Measurements from ENCODE around the gene PSORS1C1. TPM values are rescaled to one million over a fixed set of nuclear protein-coding genes. Genes with fewer than 3 reads are reported as not detected.
"Not testable (repeated sequence)": the region's sequence is repeated elsewhere in the genome, so short reads cannot be mapped to it uniquely, and the experiment has no call there.

PSORS1C1 gene
- total RNA-seq: under 0.01 TPM

DNA sequence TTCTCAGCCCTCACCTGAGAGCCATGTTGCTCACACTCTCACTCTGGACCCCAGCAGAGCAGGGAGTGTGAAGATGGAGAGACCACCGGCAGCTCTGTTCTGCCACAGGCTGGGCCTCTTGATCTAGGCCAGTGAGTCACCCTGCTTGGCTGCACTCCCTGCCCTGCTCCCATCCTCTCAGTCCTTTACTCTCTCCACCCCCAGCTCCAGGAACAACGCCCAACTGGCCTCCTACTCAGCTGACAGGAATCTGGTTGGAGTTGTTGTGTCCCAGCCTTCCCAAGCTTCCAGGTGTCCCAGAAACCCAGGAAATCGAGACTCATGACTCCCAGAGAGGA lies at the start of gene PSORS1C1:
Gene PSORS1C1, plus strand, starts transcription at position 260 of the 338 bp plus-strand sequence. CDS start 14,833 bp downstream, outside the sequence.
- H3K4me3 ChIP-seq (ENCODE audit: low read length in 3 of 3): peak within 1 kb of the TSS in 2 of 3 donors; percentile 13 to 23
- peaks cover 4 to 15% (median 7%) of the 10 kb centered on the region in 3 donors for H3K27me3 ChIP-seq (ENCODE audit: control insufficient read depth in 3 of 3, insufficient read depth in 3 of 3, low read length in 3 of 3)
- H3K9me3 ChIP-seq (ENCODE audit: control insufficient read depth in 3 of 3, low read length in 3 of 3): no peaks in the 10 kb centered on the region
- H3K9ac ChIP-seq (ENCODE audit: low read depth in 1 of 3, low read length in 3 of 3): no peak within 1 kb of the TSS
- peak within 1 kb of the TSS; percentile 64 for H3K27ac ChIP-seq (ENCODE audit: low read depth, low read length)
- H3K36me3 ChIP-seq (ENCODE audit: control insufficient read depth in 3 of 3, insufficient read depth in 3 of 3, low read length in 3 of 3): no peaks in the 10 kb centered on the region
- peaks cover 12 to 25% (median 12%) of the 10 kb centered on the region in 3 donors for H3K4me1 ChIP-seq (ENCODE audit: control insufficient read depth in 3 of 3, insufficient read depth in 3 of 3, low read length in 3 of 3)

GRCh38 chr6:31065556-31065955 lies 49.0 kb upstream of the PSORS1C1 start:
- no peak overlapping the region for H3K9ac ChIP-seq (ENCODE audit: low read depth in 1 of 3, low read length in 3 of 3)
- peaks cover 0 to 4% (median 0%) of the 10 kb centered on the region in 3 donors for H3K27me3 ChIP-seq (ENCODE audit: control insufficient read depth in 3 of 3, insufficient read depth in 3 of 3, low read length in 3 of 3)
- H3K36me3 ChIP-seq (ENCODE audit: control insufficient read depth in 3 of 3, insufficient read depth in 3 of 3, low read length in 3 of 3): no peaks in the 10 kb centered on the region
- no peaks in the 10 kb centered on the region for H3K9me3 ChIP-seq (ENCODE audit: control insufficient read depth in 3 of 3, low read length in 3 of 3)
- no peak overlapping the region for H3K4me3 ChIP-seq (ENCODE audit: low read length in 3 of 3)
- no peak overlapping the region for H3K27ac ChIP-seq (ENCODE audit: low read depth, low read length)
- peaks cover 0 to 5% (median 0%) of the 10 kb centered on the region in 3 donors for H3K4me1 ChIP-seq (ENCODE audit: control insufficient read depth in 3 of 3, insufficient read depth in 3 of 3, low read length in 3 of 3)

- not testable (repeated sequence) for H3K27me3 ChIP-seq (ENCODE audit: control insufficient read depth in 3 of 3, insufficient read depth in 3 of 3, low read length in 3 of 3); H3K4me1 ChIP-seq (ENCODE audit: control insufficient read depth in 3 of 3, insufficient read depth in 3 of 3, low read length in 3 of 3); H3K27ac ChIP-seq (ENCODE audit: low read depth, low read length); H3K36me3 ChIP-seq (ENCODE audit: control insufficient read depth in 3 of 3, insufficient read depth in 3 of 3, low read length in 3 of 3); H3K9me3 ChIP-seq (ENCODE audit: control insufficient read depth in 3 of 3, low read length in 3 of 3); H3K4me3 ChIP-seq (ENCODE audit: low read length in 3 of 3); H3K9ac ChIP-seq (ENCODE audit: low read depth in 1 of 3, low read length in 3 of 3)
Observed at GRCh38 chr6:31067028-31067427, 47.6 kb upstream of the PSORS1C1 start.

DNA sequence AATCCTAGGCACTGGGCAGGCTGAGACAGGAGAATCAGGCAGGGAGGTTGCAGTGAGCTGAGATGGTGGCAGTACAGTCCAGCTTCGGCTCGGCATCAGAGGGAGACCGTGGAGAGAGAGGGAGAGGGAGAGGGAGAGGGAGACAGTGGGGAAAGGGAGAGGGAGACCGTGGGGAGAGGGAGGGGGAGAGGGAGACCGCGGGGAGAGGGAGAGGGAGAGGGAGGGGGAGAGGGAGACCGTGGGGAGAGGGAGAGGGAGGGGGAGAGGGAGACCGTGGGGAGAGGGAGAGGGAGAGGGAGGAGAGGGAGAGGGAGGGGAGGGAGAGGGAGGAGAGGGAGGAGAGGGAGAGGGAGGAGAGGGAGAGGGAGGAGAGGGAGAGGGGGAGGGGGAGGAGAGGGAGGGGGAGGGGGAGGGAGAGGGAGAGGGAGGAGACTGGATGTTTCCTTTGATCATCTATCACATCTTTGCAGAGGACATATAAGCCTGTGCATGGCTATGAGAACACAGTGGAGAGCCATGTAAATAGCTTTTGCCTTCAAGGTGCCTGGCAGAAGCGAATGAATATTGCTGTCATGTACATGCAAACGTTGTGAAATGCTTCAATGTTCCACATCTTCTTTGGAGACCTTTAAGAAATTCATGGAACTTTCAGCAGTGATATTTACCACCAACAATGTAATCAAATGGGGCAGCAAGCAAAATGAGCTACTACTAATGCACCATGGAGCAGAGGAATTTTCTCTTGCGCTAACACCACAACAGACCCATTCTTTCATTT lies 46.5 kb upstream of the PSORS1C1 start:
- not testable (repeated sequence) for H3K36me3 ChIP-seq (ENCODE audit: control insufficient read depth in 3 of 3, insufficient read depth in 3 of 3, low read length in 3 of 3); H3K9me3 ChIP-seq (ENCODE audit: control insufficient read depth in 3 of 3, low read length in 3 of 3)

DNA sequence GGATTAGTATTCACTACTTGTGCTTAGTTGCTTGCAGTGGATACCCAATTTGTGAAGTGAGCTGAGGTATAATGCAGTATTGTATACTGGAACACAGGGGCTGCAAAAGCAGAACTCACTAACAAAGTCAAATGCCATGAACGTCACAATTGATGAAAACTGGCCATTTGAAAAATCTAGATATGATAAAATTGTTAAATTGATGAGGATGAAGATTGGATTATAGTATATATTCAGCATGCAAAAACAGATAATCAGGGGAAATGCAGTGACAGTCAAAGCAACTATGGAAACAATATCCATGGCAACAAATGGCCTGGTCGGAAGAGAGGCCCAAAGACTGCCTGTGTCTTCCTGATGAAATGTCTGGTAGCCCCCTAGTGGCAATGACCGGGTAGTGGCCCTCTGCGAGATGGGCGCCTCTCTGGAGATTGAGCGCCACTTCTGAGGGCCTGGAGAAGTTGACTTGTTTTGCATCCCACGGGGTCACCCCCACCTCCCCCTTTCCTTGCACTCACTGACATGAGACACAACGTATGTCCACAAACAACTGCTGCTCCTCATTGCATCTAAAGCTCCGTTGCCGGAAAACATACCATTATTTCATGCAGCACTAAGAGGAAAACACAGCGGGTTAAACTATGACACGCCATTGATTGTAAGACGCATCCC lies 45.8 kb upstream of the PSORS1C1 start:
- H3K4me3 ChIP-seq (ENCODE audit: low read length in 3 of 3): no peak overlapping the region
- no peaks in the 10 kb centered on the region for H3K9me3 ChIP-seq (ENCODE audit: control insufficient read depth in 3 of 3, low read length in 3 of 3)
- H3K27ac ChIP-seq (ENCODE audit: low read depth, low read length): no peak overlapping the region
- H3K36me3 ChIP-seq (ENCODE audit: control insufficient read depth in 3 of 3, insufficient read depth in 3 of 3, low read length in 3 of 3): no peaks in the 10 kb centered on the region
- H3K9ac ChIP-seq (ENCODE audit: low read depth in 1 of 3, low read length in 3 of 3): no peak overlapping the region
- H3K27me3 ChIP-seq (ENCODE audit: control insufficient read depth in 3 of 3, insufficient read depth in 3 of 3, low read length in 3 of 3): no peaks in the 10 kb centered on the region
- H3K4me1 ChIP-seq (ENCODE audit: control insufficient read depth in 3 of 3, insufficient read depth in 3 of 3, low read length in 3 of 3): peaks cover 5 to 6% (median 6%) of the 10 kb centered on the region in 3 donors

More for the DNA sequence above, 46.5 kb upstream of the PSORS1C1 start:
- H3K4me3 ChIP-seq (ENCODE audit: low read length in 3 of 3); H3K4me1 ChIP-seq (ENCODE audit: control insufficient read depth in 3 of 3, insufficient read depth in 3 of 3, low read length in 3 of 3); H3K9ac ChIP-seq (ENCODE audit: low read depth in 1 of 3, low read length in 3 of 3); H3K27me3 ChIP-seq (ENCODE audit: control insufficient read depth in 3 of 3, insufficient read depth in 3 of 3, low read length in 3 of 3); H3K27ac ChIP-seq (ENCODE audit: low read depth, low read length): not testable (repeated sequence)

GRCh38 chr6:31070711-31071197 lies 43.8 kb upstream of the PSORS1C1 start:
- Histone ChIP-seq H3K36me3 (ENCODE audit: control insufficient read depth in 3 of 3, insufficient read depth in 3 of 3, low read length in 3 of 3) (no peaks in the 10 kb centered on the region), H3K9me3 (ENCODE audit: control insufficient read depth in 3 of 3, low read length in 3 of 3) (no peaks in the 10 kb centered on the region), H3K27me3 (ENCODE audit: control insufficient read depth in 3 of 3, insufficient read depth in 3 of 3, low read length in 3 of 3) (no peaks in the 10 kb centered on the region), H3K4me1 (ENCODE audit: control insufficient read depth in 3 of 3, insufficient read depth in 3 of 3, low read length in 3 of 3) (peaks cover 3 to 6% (median 5%) of the 10 kb centered on the region in 3 donors), H3K9ac (ENCODE audit: low read depth in 1 of 3, low read length in 3 of 3) (peak overlapping the region in 1 of 3 donors; percentile 33), H3K4me3 (ENCODE audit: low read length in 3 of 3) (no peak overlapping the region), H3K27ac (ENCODE audit: low read depth, low read length) (no peak overlapping the region)

- Histone ChIP-seq H3K27me3 (ENCODE audit: control insufficient read depth in 3 of 3, insufficient read depth in 3 of 3, low read length in 3 of 3) (no peaks in the 10 kb centered on the region), H3K4me1 (ENCODE audit: control insufficient read depth in 3 of 3, insufficient read depth in 3 of 3, low read length in 3 of 3) (peaks cover 3 to 7% (median 6%) of the 10 kb centered on the region in 3 donors), H3K4me3 (ENCODE audit: low read length in 3 of 3) (no peak overlapping the region), H3K36me3 (ENCODE audit: control insufficient read depth in 3 of 3, insufficient read depth in 3 of 3, low read length in 3 of 3) (no peaks in the 10 kb centered on the region), H3K27ac (ENCODE audit: low read depth, low read length) (no peak overlapping the region), H3K9me3 (ENCODE audit: control insufficient read depth in 3 of 3, low read length in 3 of 3) (no peaks in the 10 kb centered on the region), H3K9ac (ENCODE audit: low read depth in 1 of 3, low read length in 3 of 3) (no peak overlapping the region)
Observed at GRCh38 chr6:31074401-31074800, 40.2 kb upstream of the PSORS1C1 start.

- Histone ChIP-seq H3K9me3 (ENCODE audit: control insufficient read depth in 3 of 3, low read length in 3 of 3) (no peaks in the 10 kb centered on the region), H3K27ac (ENCODE audit: low read depth, low read length) (no peak overlapping the region), H3K4me1 (ENCODE audit: control insufficient read depth in 3 of 3, insufficient read depth in 3 of 3, low read length in 3 of 3) (peaks cover 4 to 10% (median 6%) of the 10 kb centered on the region in 3 donors), H3K27me3 (ENCODE audit: control insufficient read depth in 3 of 3, insufficient read depth in 3 of 3, low read length in 3 of 3) (no peaks in the 10 kb centered on the region), H3K4me3 (ENCODE audit: low read length in 3 of 3) (no peak overlapping the region), H3K9ac (ENCODE audit: low read depth in 1 of 3, low read length in 3 of 3) (no peak overlapping the region), H3K36me3 (ENCODE audit: control insufficient read depth in 3 of 3, insufficient read depth in 3 of 3, low read length in 3 of 3) (no peaks in the 10 kb centered on the region)
Observed at GRCh38 chr6:31075528-31075927, 39.1 kb upstream of the PSORS1C1 start.

DNA sequence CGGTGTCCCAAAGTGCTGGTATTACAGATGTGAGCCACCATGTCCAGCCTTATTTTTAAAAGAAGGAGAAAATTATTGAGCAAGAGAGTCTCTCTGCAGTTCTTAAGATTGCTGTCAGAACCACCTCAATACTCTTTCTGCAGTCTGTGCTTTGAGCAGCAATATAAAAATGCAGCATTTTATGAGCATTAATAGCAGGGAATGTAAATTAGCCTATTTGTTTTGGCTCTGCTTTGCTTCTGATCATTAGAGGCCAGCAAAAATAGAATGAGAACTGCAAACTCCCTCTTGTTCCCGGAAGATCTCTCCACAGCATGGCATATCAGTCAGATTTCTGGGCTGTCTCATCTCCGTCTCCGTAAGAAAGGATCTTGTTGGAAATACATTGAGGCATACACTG lies 38.0 kb upstream of the PSORS1C1 start:
- Histone ChIP-seq H3K27me3 (ENCODE audit: control insufficient read depth in 3 of 3, insufficient read depth in 3 of 3, low read length in 3 of 3) (no peaks in the 10 kb centered on the region), H3K9me3 (ENCODE audit: control insufficient read depth in 3 of 3, low read length in 3 of 3) (no peaks in the 10 kb centered on the region), H3K4me1 (ENCODE audit: control insufficient read depth in 3 of 3, insufficient read depth in 3 of 3, low read length in 3 of 3) (peaks cover 3 to 10% (median 6%) of the 10 kb centered on the region in 3 donors), H3K4me3 (ENCODE audit: low read length in 3 of 3) (no peak overlapping the region), H3K27ac (ENCODE audit: low read depth, low read length) (no peak overlapping the region), H3K36me3 (ENCODE audit: control insufficient read depth in 3 of 3, insufficient read depth in 3 of 3, low read length in 3 of 3) (no peaks in the 10 kb centered on the region), H3K9ac (ENCODE audit: low read depth in 1 of 3, low read length in 3 of 3) (no peak overlapping the region)

DNA sequence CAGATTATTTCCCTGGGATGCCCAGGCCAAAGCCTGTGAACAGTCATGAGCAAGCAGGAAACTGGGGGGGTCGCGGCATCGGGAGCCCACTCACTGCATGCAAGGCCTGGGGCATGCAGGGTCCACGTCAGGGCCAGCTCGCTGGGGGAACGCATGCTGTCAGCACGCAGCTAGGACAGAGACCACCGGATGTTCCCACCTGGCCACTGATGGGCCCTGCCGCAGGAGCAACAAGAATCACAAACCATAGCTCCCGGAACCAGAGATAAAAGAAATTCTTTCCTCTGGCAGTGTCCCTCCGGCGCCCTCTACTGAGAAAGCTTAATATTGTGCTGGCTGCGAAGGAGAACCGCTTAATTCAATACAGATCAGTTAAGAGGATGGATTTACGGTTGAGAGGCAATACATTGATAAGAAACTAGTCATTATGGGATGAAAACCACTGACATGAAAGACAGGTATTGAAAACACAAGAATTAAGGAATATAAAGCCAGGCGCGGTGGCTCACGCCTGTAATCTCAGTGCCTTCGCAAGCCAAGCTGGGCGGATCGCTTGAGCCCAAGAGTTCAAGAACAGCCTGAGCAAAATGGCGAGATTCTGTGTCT lies 34.8 kb upstream of the PSORS1C1 start:
- peak overlapping the region; percentile 38 to 56 (median 50) for H3K4me3 ChIP-seq (ENCODE audit: low read length in 3 of 3)
- H3K9me3 ChIP-seq (ENCODE audit: control insufficient read depth in 3 of 3, low read length in 3 of 3): no peaks in the 10 kb centered on the region
- peaks cover 6 to 12% (median 8%) of the 10 kb centered on the region in 3 donors for H3K4me1 ChIP-seq (ENCODE audit: control insufficient read depth in 3 of 3, insufficient read depth in 3 of 3, low read length in 3 of 3)
- H3K27ac ChIP-seq (ENCODE audit: low read depth, low read length): no peak overlapping the region
- H3K27me3 ChIP-seq (ENCODE audit: control insufficient read depth in 3 of 3, insufficient read depth in 3 of 3, low read length in 3 of 3): no peaks in the 10 kb centered on the region
- H3K36me3 ChIP-seq (ENCODE audit: control insufficient read depth in 3 of 3, insufficient read depth in 3 of 3, low read length in 3 of 3): no peaks in the 10 kb centered on the region
- peak overlapping the region in 1 of 3 donors; percentile 70 for H3K9ac ChIP-seq (ENCODE audit: low read depth in 1 of 3, low read length in 3 of 3)
